Stimulated activated effector memory CD8-positive, alpha-beta T cell treated with anti-CD3 and anti-CD28 coated beads, Interleukin-12 subunit alpha, Interleukin-12 subunit beta, amount 100 ng/mL, for 72 hours (primary cell): ENCODE data around the gene CHPF.

Source experiments
- ATAC-seq: fragments of 150-1000 bp; cut with Tn5 transposase; 2 replicates; pipeline ENCODE4 v1.10.0; 2021
- DNase-seq, 2 donors: peaks; one replicate each; pipeline ENCODE4 v3.0.0; 2021 to 2022; ENCODE audit warnings: low spot score in 2 of 2
- H3K27ac Mint-ChIP-seq: one replicate; pipeline ENCODE4 v1.8.0; 2022; ENCODE audit warnings: mild to moderate bottlenecking, mixed read lengths
- H3K36me3 Mint-ChIP-seq: one replicate; pipeline ENCODE4 v1.8.0; 2022; ENCODE audit warnings: mild to moderate bottlenecking, mixed read lengths
- H3K4me1 Mint-ChIP-seq: one replicate; pipeline ENCODE4 v1.8.0; 2022; ENCODE audit warnings: mixed read lengths
- H3K4me3 Mint-ChIP-seq: one replicate; pipeline ENCODE4 v1.8.0; 2022; ENCODE audit warnings: mild to moderate bottlenecking, mixed read lengths
- H3K9me3 Mint-ChIP-seq: one replicate; pipeline ENCODE4 v1.8.0; 2022; ENCODE audit warnings: mixed read lengths

The CHPF gene

DNA sequence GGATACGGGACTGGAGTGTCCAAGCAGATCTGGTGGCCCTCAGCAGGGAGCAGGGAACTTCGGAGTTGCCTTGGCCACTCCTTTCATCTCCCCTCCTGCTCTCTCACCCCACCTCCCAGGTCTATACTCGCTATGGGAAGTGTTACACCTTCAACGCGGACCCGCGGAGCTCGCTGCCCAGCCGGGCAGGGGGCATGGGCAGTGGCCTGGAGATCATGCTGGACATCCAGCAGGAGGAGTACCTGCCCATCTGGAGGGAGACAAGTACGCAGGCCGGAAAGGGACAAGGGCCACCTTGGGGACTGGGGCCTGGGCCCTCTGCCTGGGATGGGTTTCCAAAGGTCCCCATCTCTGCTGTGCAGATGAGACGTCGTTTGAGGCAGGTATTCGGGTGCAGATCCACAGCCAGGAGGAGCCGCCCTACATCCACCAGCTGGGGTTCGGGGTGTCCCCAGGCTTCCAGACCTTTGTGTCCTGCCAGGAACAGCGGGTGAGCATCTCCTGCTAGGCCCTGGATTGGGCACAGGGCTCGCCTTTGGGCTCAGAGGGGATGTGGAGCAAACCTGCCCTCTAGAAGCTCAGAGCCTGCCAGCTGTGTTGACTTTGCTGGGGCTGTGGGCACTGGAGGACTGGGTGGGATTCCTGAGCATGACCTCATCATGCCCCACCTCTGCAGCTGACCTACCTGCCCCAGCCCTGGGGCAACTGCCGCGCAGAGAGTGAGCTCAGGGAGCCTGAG, 11.8 kb downstream of the CHPF start:
- no peak overlapping the region for H3K27ac Mint-ChIP-seq
- H3K4me3 Mint-ChIP-seq, result no peak overlapping the region
- DNase-seq (no peak), ATAC-seq (no peak)
- H3K4me1 Mint-ChIP-seq, result peaks cover 7% of the 10 kb centered on the region
- no peaks in the 10 kb centered on the region for H3K36me3 Mint-ChIP-seq
- no peaks in the 10 kb centered on the region for H3K9me3 Mint-ChIP-seq

DNA sequence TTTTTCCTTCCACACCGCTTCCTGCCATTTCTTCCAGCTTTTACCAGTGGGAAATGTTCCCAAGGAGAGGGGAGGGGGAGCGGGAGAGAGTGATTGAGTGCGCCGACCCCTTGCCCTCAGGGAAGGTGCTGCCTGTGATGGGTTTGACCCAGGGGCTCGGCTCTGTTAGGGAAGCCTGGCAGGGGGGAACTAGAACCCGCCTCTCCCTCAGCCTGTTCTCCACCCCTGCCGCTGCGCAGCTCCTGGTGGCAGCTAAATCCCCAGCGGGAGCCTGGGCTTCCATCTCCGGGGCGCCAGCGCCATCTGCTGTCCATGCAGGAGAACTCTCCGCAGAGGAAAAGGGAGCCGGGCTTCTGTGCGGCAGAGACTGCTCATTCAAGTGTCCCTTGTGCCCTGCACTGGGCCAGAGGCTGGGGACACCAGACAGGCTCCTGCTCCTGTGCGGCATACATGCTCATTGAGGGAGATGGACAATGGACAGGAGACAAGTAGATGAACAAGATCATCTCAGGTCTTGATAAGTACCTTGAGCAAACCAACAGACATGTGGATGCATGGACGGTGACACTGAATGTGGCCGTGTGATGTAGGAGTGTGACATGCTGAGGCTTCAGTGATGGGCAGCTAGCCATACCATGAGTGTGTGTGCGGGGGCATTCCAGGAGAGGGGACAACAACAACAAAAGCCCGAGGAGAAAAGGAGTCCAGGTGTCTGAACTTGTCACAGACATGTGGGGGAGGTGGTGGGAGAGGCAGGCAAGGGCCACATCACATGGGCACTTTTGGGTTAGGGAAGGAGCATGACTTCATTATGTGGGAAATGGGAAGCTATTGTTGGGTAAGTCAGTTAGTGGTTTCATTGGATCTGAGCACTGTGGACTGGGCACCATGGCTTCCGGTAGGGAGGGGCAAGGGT, 13.3 kb downstream of the CHPF start:
- Mint-ChIP-seq H3K4me1 (peaks cover 7% of the 10 kb centered on the region), H3K36me3 (no peaks in the 10 kb centered on the region), H3K27ac (no peak overlapping the region), H3K4me3 (no peak overlapping the region), H3K9me3 (no peaks in the 10 kb centered on the region)
- peak; percentile 91 for DNase-seq
- ATAC-seq, result peak; percentile 83

DNA sequence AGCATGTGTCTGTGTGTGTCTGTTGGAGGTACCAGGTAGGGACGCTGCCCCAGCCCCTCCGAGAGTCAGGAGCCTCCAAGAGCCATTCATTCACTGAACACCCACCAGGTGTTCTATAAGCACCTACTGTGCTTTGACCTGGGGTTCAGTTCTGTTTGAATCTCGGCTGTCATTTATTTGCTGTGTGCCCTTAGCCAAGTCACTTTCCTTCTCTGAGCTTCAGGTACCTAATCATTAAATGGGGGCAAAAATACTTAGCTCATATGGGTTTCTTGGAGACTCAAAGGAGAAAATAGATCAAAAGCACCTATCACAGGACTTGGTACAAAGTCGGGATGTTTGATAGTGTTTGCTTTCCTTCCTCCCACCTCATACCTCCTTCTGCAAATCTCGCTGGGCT, 16.1 kb downstream of the CHPF start:
- Mint-ChIP-seq H3K4me1 (peaks cover 7% of the 10 kb centered on the region), H3K36me3 (no peaks in the 10 kb centered on the region), H3K27ac (no peak overlapping the region), H3K4me3 (no peak overlapping the region), H3K9me3 (no peaks in the 10 kb centered on the region)
- ATAC-seq (no peak), DNase-seq (no peak)

DNA sequence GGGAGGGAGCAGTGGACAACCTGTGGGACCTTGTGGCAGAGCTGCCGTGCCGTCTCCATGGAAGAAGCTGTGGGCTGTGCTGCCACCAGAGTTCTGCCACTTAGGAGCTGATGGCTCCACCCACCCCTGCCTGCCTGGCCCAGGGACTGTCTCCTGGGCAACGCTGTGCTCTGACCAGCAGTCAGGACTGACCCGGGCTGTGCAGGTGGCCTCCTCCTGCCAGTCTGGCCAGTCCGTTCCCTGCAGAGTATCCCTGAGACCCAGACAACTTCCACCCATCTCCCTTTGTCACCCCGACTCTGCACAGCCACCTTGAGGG, 16.6 kb downstream of the CHPF start:
- ATAC-seq, result no peak
- Mint-ChIP-seq H3K27ac (no peak overlapping the region), H3K4me3 (no peak overlapping the region), H3K9me3 (no peaks in the 10 kb centered on the region), H3K4me1 (peaks cover 10% of the 10 kb centered on the region), H3K36me3 (no peaks in the 10 kb centered on the region)
- DNase-seq, result no peak

DNA sequence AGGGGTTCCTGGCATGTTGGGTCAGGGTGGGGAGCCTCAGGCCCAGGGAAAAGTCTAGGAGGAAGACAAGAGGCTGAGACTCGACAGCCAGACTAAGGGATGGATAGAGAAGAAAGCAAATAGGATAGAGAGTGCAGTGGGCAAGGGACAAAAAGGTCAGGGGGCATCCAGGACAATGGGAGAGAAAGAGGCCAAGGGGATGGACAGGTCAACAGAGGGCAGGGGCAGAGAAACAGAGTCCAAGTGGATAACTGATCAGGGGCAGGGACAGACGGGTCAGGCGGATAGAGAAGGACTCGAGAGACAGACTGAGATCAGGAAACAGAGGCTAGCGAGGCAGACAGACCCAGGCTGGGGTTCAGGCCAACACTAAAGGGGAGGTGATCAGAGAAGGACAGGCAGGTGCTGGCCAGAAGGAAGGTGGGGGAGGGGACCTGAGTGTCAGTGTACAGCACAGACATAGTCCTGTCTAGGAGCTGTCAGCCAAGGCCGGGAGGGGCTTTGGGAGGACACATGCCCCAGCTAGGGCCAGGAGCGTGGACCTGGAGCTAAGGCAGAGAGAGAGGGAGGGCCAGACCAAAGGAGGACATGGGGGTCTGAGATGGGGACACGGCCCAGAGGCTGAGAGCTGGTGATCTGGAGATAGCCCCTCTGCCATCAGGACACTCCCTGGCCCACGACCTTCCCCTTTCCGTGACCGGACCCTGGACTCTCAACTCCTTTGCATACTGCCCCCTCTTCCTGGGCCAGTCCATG, 17.1 kb downstream of the CHPF start:
- Mint-ChIP-seq H3K27ac (peak overlapping the region; percentile 2), H3K4me3 (no peak overlapping the region), H3K9me3 (no peaks in the 10 kb centered on the region), H3K36me3 (no peaks in the 10 kb centered on the region), H3K4me1 (peaks cover 16% of the 10 kb centered on the region)
- DNase-seq (no peak), ATAC-seq (no peak)

DNA sequence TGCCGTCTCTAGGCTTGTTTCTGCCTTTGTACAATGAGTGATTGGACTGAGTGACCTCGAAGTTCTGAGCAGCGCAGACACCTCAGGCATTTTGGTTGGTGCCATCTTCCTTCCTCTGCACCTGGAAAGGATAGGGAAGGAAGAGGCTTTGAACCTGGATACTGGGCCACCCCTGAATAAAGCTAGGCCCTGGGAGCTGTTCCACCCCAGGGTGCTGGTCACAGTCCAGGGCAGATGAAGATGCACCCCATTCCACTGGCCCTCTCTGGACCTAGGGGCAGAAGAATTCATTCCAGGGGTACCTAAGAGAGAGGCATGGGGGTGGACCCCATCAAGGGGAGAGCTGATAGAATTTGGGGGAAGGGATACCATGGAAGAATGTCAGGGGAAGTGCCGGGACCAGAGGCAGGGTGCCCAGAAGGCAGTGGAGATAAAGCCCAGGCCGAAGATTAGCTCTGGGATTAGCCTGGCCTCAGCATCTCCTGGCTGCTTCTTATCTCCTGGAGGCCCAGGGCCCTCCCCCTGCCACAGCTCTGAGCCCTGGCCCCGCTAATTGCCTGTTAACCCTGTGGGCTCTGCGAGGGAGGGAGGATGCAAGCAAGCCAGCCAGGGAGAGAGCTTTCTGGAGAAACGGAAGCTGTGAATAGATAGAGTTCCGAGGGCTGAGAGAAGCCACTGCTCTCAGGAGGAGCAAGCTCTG, 17.9 kb downstream of the CHPF start:
- no peak overlapping the region for H3K4me3 Mint-ChIP-seq

DNA sequence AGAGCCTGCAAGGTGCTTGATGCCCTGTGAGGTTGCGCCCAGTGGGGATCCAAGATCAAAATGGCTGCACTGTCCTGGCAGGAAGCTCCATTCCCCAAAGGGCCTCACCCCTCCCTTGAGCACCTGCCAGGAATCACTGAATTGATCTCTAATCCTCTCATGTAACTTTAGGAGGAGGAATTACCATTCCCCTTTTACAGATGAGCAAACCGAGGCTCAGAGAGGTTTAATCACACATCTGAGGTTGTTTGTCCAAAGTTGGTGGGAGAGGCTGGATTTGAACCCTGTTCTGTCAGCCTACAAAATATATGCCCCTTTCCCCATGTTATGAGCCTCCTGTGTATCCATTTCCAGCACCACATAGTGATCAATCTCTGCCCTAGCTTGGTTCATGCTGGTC, 18.8 kb downstream of the CHPF start:
- no peaks in the 10 kb centered on the region for H3K9me3 Mint-ChIP-seq
- H3K36me3 Mint-ChIP-seq, result no peaks in the 10 kb centered on the region
- no peak overlapping the region for H3K27ac Mint-ChIP-seq
- H3K4me3 Mint-ChIP-seq, result no peak overlapping the region
- DNase-seq, result no peak
- no peak for ATAC-seq
- H3K4me1 Mint-ChIP-seq, result peaks cover 13% of the 10 kb centered on the region

More for the DNA sequence above, 17.9 kb downstream of the CHPF start:
- Mint-ChIP-seq H3K36me3 (no peaks in the 10 kb centered on the region), H3K9me3 (no peaks in the 10 kb centered on the region), H3K4me1 (peaks cover 20% of the 10 kb centered on the region), H3K27ac (peak overlapping the region; percentile 2)
- DNase-seq, result no peak
- ATAC-seq, result no peak

DNA sequence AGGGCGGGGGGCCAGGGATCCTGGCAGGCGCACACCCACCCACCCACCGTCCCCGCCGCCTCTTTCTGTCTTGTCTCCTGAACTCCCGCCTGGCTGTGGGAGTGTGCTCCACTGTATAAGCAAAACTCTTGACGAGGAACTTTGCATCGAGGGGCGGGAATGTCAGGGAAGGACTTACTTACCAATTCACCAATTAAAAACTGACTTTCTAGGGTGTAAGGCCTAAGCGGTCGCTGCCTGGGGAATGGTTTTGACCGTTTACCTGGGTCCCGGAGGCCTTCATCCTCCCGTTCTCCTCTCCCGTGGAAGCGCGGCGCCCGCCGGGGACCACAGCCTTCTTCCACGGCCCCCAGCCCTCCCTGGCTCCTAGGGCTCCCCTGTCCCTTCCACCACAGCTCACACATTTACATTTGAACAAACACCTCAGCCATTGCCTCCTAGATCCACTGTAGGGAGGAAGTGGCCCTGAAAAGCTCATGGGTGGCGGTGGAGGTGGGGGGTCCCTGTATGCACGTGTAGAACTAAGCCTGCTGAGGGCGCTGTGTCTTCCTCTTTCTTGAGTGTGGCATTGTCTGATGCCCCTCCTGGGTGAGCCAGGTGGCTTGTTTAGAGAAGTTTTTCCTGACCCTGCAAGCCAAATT, 20.5 kb downstream of the CHPF start:
- no peaks in the 10 kb centered on the region for H3K36me3 Mint-ChIP-seq
- DNase-seq (no peak), ATAC-seq (no peak)
- H3K4me1 Mint-ChIP-seq, result peaks cover 13% of the 10 kb centered on the region
- H3K4me3 Mint-ChIP-seq, result no peak overlapping the region
- H3K9me3 Mint-ChIP-seq, result no peaks in the 10 kb centered on the region
- H3K27ac Mint-ChIP-seq, result no peak overlapping the region

DNA sequence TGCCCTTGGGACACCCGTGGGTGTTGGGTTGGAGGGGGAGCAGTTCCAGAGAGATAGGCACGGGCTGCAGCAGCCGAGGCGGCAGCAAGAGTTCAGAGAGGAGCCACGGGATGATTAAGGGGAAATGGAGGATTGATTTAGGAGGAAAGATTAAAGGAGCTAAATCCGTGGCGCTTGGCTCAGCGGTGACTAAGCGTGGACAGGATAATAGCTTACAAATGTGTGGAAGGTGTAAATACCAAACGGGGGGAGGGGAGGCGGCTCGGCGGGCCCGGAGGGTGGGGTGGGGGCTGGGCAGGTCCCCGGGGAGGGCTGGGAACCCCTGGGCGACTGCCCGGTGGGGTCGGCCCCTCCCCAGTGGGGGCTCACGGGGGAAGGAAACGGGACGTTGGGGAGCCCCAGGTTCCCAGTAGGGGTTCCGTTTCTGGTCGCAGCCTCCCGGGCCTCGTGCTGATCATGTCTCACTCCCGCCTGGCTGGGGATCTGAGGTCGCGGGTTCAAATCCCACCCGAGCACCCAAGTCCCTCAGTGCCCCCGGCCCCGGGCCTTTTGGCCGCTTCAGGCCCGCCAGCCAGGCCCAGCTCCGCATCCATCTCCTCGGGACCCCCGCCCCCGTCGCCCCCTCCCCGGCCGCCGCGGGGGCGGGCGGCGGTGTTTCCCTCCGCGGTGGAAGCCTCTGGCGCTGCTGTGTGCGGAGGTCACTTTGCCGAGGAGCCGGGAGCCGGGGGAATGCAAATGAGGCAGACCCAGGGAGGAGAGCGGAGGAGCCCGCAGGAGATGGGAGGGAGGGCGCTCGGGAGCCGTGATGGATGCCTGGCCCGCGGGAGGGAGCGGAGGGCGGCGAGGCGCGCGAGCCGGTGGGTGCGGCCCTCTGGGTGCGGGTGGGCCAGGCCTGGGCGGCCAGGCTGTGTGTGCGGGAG, 21.2 kb downstream of the CHPF start:
- Mint-ChIP-seq H3K9me3 (no peaks in the 10 kb centered on the region), H3K4me3 (no peak overlapping the region), H3K4me1 (peaks cover 13% of the 10 kb centered on the region), H3K36me3 (no peaks in the 10 kb centered on the region), H3K27ac (no peak overlapping the region)
- ATAC-seq (no peak), DNase-seq (no peak)

DNA sequence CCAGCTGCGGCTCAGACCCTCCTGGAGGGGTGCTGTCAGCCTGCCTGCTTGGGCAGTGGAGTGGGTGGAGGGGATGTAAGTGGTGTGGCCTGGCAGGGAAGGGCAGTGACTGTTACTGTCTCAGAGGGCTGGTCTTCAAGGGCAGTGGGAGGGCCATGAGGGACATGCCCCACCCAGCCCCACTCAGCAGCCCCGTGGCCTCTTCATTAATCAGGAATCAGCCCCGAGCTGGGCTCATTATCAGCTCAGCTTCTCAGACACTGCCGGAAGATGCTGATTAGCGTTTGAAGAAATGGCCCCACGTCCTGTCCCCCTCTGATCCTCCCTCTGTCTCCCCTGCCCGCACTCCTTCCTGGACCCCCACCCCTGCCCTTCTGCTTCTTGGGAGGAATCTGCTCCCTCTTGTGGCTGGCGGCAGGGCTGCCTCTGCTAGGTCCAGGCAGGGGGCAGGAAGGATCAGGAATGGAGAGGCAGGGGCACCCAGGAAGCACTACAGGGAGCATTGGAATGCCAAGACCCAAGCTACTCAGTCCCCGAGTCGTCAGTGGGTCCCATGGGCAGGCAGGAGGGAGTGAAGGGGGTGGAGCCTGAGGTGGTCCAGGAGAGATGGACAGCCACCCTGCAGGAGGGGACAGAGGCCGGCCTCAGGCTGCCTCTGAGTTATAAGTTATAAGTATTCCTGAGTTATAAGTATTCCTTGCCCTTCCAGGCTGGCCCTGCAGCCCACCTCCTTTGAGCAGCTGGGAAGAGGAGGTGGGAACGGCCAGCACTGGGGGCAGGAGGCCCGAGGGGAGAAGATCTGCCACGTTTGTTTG, 22.3 kb downstream of the CHPF start:
- no peak for DNase-seq
- no peak overlapping the region for H3K27ac Mint-ChIP-seq
- H3K4me3 Mint-ChIP-seq, result no peak overlapping the region

DNA sequence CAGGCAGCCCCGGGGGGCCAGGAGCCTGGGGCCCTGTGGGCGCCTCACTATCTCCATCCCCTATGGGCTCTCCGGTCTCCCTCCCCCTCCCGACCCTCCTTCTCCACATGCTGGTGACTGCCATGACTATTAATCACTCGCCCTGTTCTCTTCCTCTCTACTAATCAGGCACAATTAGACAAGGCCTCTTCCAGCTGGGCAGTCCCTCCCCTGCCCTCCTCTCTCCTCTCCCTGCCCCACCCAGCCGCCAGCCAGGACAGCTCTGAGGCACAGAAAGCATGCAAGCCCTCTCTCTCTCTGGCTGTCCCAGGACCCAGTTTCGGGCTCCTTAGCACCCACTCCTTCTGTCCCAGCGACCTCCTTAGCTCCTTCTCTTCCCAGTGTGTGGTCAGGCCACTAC, 23.5 kb downstream of the CHPF start:
- Mint-ChIP-seq H3K4me3 (no peak overlapping the region), H3K4me1 (peaks cover 13% of the 10 kb centered on the region), H3K27ac (no peak overlapping the region), H3K9me3 (no peaks in the 10 kb centered on the region), H3K36me3 (no peaks in the 10 kb centered on the region)
- ATAC-seq (no peak), DNase-seq (no peak)

More for the DNA sequence above, 22.3 kb downstream of the CHPF start:
- ATAC-seq, result peak; percentile 19
- Mint-ChIP-seq H3K36me3 (no peaks in the 10 kb centered on the region), H3K9me3 (no peaks in the 10 kb centered on the region), H3K4me1 (peaks cover 13% of the 10 kb centered on the region)

DNA sequence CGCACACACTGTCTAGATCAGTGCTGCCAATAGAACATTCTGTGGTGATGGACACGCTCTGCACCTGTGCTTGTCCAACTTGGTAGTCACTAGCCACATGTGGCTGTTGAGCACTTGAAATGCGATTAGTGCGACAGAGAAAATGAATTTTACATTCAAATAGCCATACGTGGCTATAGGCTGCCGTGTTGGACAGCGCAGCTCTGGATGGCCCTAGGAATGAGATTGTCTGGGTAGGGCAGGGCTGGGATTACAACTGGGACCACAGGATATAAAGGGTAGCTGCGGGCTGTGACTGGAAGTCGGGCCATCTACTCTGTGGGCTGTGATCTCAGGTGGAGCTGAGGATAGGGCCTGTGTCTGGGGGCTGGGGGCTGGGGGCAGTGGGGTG, 24.1 kb downstream of the CHPF start:
- ATAC-seq (no peak), DNase-seq (no peak)
- no peaks in the 10 kb centered on the region for H3K36me3 Mint-ChIP-seq
- no peak overlapping the region for H3K27ac Mint-ChIP-seq
- H3K9me3 Mint-ChIP-seq, result no peaks in the 10 kb centered on the region
- H3K4me3 Mint-ChIP-seq, result no peak overlapping the region
- H3K4me1 Mint-ChIP-seq, result peaks cover 13% of the 10 kb centered on the region
